A673 (cell line): Measurements from ENCODE around the gene LRRC51.

ENCODE experiments used
- EZH2 ChIP-seq: fragments of 200-600 bp; sonication (generic); IDR thresholded peaks from 2 replicates; pipeline ENCODE4 v1.6.1; 2017; ENCODE audit warnings: borderline replicate concordance, low read depth, mild to moderate bottlenecking, mixed read lengths, antibody characterized with exemption, low read length; ENCODE audit not compliant: poor library complexity, severe bottlenecking
- TF ChIP-seq, protein P1 (sequence below): fragments of 300-800, 200-600 bp; sonication (generic); conservative IDR thresholded peaks from 2 replicates; pipeline ENCODE4 v1.5.1; 2017; ENCODE audit warnings: low read depth, mild to moderate bottlenecking, antibody characterized with exemption, low read length, moderate library complexity, mixed read lengths

DNA sequence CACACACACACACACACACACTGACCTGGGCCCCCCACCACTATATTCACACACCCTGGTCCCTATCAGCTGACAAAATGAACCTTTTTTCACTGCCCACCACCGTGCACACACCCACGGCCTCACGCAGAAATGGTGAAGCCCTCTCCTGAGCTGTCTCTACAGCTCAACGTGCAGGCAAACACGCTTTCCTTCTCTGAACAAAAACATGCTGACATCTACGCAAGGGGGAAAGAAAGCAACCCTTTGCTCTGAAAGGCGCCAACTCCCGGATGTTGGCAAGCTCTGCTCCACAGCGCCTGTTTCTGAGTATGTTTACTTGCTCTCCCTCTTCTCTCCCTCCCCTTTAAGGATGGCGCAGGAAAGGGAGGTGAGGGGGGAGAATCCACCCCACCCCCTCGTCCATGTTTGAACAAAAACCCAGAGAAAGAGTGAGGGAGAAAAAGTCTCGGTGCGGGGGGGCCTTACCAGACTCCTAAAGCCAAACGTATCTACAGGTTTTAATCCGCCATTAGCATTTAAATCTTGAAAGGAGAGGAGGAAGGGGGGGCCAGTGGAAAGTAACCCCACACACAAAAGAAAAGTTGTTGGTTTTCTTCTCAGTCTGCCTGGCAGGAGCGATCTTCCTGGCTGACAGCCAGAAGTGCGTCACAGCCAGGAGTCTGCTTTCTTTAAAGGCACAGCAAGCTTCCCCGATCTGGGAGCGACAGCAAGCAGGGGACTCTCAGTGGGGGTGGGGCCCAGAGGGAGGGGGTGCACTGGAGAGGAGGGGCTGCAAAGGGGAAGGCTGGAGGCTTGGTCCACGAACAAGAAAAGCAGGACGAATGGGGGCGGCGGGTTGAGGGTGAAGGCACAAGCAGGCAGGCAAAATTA is 39.9 kb upstream of the LRRC51 start:
- TF ChIP-seq, protein P1, sequence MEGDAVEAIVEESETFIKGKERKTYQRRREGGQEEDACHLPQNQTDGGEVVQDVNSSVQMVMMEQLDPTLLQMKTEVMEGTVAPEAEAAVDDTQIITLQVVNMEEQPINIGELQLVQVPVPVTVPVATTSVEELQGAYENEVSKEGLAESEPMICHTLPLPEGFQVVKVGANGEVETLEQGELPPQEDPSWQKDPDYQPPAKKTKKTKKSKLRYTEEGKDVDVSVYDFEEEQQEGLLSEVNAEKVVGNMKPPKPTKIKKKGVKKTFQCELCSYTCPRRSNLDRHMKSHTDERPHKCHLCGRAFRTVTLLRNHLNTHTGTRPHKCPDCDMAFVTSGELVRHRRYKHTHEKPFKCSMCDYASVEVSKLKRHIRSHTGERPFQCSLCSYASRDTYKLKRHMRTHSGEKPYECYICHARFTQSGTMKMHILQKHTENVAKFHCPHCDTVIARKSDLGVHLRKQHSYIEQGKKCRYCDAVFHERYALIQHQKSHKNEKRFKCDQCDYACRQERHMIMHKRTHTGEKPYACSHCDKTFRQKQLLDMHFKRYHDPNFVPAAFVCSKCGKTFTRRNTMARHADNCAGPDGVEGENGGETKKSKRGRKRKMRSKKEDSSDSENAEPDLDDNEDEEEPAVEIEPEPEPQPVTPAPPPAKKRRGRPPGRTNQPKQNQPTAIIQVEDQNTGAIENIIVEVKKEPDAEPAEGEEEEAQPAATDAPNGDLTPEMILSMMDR, result no peak
- TF ChIP-seq EZH2, result no peak
